MV-4-11 (cell line): ENCODE results near the gene CDH2.

Source experiments
- DNase-seq: peaks from one replicate; lab custom pipeline; 2025; lab: John Stamatoyannopoulos, UW

Gene CDH2

DNA sequence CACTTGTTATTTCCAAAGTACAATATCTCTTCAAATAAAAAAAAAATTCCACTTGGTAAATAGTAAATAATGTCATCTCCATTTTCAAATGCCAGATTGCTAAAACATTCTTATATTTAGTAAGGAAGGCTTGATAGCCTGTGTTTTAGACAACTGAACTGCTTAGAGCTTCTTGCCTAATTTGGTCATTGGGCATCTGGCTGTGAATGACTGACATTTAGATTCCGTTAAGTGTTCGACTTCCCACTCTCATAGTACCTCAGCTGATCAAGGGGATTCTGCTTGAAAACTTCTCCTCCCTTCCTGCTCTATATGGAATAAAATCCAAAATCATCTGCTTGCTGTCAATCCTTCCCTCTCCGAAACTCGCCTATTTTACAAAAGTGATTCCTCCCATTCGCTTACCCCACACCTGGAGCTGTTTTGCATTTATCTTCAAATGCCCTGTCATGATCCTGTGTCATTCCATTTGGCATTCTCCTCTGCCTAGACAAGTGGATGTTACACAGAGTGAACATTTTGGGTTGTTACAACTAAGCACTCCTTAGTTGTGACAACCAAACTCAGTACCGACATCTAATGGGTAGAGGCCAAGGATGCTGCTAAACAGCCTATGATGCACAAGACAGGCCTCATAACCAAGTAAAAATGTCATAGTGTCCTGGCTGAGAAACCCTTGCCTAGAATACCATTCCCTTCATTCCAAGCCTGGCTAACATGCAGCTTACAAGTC is 181.0 kb downstream of the CDH2 start:
- no peak for DNase-seq

GRCh38 chr18:27994571-27994970 is 182.4 kb downstream of the CDH2 start:
- no peak for DNase-seq

DNA sequence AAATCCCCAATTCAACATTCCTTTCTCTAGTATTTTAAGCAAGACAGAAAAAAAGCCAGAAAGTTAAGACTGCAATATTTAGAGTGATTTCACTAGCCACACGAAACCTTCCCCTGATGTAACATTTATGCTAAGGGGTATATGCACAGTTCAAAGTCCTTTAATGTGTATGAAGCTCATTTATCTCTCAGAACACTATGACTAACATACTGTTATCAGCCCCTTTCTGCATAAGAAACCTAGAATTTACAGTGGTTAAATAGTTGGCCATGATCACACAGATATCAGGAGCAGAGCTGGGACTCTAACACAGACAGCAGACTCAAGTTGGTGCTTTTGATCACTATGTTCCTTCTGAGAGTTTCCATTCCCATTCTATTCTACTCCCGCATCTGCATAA is 185.5 kb downstream of the CDH2 start:
- DNase-seq, result no peak

- DNase-seq, result no peak
These were observed 191.1 kb downstream of the CDH2 start for GRCh38 chr18:27985832-27986231.

- DNase-seq, result no peak
These were observed 193.2 kb downstream of the CDH2 start for GRCh38 chr18:27983780-27984179.

DNA sequence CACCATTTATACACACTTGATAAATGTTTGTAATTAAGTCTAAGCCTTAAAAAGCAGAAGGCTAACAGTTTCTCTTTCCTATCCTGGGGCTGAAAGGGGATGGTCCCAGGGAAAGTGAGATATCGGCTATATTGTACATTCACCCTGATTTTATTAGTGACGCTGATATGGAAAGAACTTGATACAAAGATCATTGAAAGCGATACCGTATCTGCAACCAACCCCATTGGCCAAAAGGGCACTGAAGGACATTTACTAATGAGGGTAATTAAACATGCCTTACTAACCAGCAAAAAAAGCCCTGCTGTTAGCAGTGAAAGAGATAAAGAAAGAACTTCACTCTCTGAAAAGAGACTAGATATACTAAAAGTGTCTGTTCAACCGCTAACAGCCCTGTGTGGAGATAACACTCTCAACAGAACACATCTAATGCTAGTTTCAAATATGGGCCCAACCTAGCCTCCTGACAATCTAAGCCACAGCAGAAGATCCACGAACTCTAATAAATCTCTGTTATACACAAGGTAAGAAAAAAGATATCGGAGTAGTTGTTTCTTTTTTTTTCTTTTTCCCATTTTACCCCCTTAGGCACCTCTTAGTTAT is 200.0 kb downstream of the CDH2 start:
- DNase-seq, result no peak

DNA sequence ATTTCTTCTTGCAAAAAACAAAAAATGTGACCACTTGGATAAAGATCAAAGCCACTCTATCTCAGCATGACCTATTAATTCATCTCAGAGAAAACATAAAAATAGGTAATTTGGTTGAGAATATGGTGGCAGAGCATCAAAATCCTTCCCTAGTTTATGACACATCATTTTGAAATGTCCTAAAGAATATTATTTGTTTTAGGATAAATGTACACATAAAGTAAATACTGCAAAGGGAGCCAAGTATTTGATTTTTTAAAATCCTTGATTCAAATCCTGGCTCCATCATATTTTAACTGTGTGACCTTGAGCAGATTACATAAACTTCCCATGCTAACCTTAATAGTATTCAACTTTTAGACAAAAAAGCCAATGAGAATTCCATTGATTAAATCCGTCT is 206.6 kb downstream of the CDH2 start:
- no peak for DNase-seq

- DNase-seq, result no peak
These were observed 207.7 kb downstream of the CDH2 start for GRCh38 chr18:27969206-27969605.

- no peak for DNase-seq
These were observed 208.8 kb downstream of the CDH2 start for GRCh38 chr18:27967913-27968824.

- DNase-seq, result no peak
These were observed 210.0 kb downstream of the CDH2 start for GRCh38 chr18:27966881-27967280.

DNA sequence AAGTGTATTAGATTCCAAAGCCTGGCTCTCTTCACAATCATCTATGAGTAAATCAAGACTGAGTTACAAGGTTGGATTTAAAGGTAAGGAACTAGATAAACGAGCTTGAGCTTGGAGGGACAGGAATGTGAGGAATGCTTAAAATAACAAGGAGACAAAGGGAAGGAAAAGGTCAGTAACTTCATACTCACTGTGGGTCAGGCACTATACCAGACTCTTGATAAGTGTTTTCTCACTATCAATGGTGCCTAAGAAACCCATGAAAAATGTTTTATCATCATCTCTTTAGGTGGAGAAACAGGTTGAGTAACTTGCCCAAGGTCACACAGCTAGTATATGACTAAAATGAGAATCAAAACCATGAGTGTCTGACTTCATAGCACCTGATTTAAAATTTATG is 212.1 kb downstream of the CDH2 start:
- DNase-seq, result no peak

GRCh38 chr18:27959101-27959500 is 217.8 kb downstream of the CDH2 start:
- no peak for DNase-seq

DNA sequence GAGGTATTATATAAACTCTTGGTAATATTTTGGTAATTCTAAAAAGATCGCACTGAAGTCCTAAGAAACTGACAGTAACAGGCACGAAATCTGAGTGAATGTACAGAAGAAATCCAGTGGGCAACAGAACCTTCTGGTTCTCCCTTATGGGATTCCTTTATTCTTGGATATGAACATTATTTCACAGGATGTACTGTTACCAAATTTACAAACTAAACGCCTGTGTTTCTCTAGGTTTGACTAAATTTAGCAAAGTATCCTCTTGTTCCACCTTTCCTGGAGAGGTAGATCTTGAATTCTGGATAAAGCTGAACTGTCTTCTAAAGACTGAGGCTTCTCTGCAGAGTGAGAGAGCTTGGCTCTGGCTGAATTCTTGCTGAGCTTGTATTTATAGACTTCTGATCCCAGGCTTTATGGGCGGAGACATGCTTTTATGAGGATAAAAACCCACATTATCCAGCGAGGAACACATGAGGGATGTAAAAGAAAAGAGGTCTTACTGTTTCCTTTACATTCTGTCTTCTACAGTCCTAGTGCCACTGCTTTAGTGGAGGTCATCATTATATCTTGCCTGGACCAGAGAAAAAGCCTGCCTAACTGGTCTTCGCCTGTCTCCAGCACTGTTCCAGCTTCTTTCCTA is 220.8 kb downstream of the CDH2 start:
- no peak for DNase-seq

DNA sequence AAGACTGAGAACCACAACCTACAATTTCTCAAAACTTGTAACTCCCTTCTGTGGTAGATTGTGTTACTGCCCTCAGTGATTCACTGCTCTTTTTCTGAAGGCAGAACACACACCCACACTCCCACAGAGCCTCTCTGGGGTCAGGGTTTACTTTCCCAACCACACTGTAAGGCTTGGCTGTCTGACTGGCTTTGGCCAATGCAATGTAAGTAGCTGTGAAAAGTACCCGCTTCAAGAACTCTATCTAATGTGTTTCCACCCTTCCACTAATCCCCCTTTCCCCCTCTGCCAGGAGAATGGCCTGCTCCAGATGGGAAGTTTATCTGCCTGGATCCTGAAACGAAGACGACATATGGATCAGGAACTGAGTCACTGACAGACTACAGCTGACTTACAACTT is 222.7 kb downstream of the CDH2 start:
- DNase-seq, result peak; percentile 79

DNA sequence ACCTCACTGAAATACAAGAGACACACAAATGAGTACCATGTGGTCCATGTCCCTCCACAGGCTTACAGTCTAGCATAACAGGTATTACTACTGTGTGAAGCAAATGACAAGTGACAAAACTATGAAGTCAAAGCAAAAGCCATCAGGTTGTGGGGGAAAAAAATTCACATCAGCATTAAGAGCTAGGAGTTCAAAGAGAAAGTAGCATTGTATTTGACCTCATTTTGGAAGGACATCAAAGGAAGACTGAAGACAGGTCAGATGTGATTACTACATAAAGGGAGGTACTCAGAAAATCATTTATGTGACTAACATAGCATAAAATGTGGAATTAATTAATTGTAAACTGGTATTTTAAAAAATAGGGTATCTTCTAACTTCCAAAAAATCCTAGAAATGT is 224.2 kb downstream of the CDH2 start:
- DNase-seq, result no peak

GRCh38 chr18:27950648-27951228 is 226.2 kb downstream of the CDH2 start:
- no peak for DNase-seq

GRCh38 chr18:27948986-27949385 is 227.9 kb downstream of the CDH2 start:
- peak; percentile 86 for DNase-seq

DNA sequence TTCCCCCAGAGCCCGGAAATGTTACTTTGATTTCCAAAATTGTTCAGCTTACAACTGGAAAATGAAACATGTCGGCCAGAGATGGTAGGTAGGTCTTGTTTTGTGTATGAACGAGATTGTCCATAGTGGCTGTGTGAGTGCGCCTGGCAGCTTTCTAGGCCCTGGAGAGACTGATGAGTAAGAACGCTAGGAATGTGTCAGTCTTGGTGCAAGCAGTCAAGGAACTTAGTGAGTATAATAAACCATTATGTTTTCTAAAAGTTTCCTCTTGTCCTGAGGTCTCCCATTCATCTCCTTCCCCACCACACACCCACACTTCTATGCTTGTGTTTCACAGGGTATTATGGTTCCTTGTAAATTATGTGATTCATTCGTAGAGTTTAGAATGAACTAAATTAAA is 234.2 kb downstream of the CDH2 start:
- no peak for DNase-seq

DNA sequence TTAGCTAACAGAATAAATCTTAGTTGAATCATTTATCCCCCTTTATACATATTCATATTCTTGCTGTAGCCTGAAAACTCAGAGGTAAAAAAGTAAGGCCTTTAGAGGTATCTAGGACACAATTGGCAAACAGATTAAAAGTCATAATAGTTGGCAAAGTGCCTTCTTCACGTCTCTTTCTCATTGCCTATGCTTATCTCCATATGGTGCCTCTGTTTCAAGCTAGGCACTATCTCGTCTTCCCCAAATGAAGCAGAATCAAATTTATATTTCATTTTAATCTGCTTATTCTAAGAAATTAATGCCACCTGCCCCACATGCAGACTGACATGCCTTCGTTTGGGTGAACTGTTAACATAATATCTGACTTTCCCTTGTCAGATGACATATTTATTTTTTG is 245.4 kb downstream of the CDH2 start:
- DNase-seq, result no peak

GRCh38 chr18:27922780-27923179 is 254.2 kb downstream of the CDH2 start:
- no peak for DNase-seq

DNA sequence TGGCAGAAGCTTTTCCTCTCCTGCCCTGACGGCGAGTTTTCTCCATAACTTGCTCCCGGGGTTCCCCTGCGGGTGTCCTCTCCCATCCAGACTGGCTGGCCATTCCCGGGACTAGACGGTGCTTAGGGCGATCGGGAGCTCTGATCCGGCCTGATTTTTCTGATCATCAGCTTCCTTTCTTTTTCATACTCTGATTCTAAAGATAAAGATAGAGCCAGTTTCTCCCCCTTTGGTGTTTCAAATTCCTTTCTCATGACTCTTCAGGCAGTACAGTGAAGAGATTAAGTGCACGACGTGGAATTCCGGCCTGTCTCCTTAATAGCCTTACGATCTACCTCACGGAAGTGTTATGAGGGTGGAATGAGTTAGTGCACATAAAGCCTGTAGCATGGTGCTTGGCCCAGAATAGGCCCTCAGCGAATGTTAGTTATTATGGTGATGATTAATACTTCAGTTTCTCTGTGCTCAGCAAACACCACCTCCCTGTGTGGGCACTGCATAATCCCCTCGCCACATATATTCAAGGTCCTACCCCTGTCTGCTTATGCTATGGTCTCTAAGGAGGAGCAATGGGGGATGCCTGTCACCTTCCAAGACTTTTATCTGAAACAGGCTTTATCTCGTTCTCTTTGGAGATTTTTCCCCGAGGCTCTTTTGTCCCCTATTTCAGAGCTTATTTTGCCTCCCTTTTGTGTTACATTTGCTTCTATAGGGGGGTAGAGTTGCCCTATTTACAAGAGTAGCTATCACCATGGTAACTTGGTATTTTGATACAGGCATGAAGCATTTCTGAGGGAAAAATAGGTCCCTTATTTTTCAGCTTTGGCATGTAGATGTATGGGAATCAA is 254.8 kb downstream of the CDH2 start:
- no peak for DNase-seq
